Esophagus muscularis mucosa (tissue), 4 donors: Measurements from ENCODE around the gene PLEKHD1.

Source experiments
- EP300 ChIP-seq: sonication (generic); formaldehyde crosslinking; IDR thresholded peaks from one replicate; pipeline ENCODE4 v1.6.1; 2017; ENCODE audit warnings: antibody characterized with exemption
- POLR2A ChIP-seq: fragments of 450-650 bp; IDR thresholded peaks from one replicate; pipeline ENCODE4 v1.6.1; 2017; ENCODE audit warnings: antibody characterized with exemption, moderate library complexity, mild to moderate bottlenecking, low read depth
- POLR2AphosphoS5 ChIP-seq, 2 donors: sonication (generic); formaldehyde crosslinking; IDR thresholded peaks; one replicate each; pipeline ENCODE4 v1.6.1; 2017; ENCODE audit warnings: antibody characterized with exemption in 2 of 2
- TF ChIP-seq, protein P1 (sequence below), 3 experiments: fragments of 200-600 bp in 2 of 3; fragments of 450-650 bp in 1 of 3; sonication (generic) in 2 of 3; IDR thresholded peaks; one replicate each; pipeline ENCODE4 v1.5.1; 2017 to 2019; ENCODE audit warnings: antibody characterized with exemption in 3 of 3, mild to moderate bottlenecking in 2 of 3, moderate library complexity in 1 of 3

DNA sequence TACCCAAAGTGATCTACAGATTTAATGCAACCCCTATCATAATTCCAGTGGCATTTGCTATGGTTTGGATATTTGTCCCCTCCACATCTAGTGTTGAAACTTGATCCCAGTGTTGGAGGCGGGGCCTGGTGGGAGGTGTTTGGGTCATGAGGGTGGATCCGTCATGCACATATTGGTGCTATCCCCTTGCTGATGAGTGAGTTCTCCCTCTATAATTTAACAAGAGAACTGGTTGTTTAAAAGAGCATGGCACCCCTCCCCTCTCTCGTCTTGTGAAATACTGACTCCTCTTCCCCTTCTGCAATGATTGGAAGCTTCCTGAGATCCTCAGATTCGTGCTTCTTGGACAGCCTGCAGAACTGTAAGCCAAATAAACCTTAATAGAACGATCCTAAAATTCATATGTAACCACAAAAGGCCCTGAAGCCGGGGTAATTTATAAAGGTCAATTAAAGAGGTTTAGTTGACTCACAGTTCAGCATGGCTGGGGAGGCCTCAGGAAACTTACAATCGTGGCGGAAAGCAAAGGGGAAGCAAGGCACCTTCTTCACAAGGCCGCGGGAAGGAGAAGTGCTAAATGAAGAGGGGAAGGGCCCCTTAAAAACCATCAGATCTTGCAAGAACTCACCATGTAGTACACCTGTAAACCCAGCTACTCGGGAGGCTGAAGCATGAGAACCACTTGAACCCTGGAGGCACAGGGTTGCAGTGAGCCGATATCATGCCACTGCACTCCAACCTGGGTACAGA is 44.8 kb upstream of the PLEKHD1 start:
- TF ChIP-seq, protein P1, sequence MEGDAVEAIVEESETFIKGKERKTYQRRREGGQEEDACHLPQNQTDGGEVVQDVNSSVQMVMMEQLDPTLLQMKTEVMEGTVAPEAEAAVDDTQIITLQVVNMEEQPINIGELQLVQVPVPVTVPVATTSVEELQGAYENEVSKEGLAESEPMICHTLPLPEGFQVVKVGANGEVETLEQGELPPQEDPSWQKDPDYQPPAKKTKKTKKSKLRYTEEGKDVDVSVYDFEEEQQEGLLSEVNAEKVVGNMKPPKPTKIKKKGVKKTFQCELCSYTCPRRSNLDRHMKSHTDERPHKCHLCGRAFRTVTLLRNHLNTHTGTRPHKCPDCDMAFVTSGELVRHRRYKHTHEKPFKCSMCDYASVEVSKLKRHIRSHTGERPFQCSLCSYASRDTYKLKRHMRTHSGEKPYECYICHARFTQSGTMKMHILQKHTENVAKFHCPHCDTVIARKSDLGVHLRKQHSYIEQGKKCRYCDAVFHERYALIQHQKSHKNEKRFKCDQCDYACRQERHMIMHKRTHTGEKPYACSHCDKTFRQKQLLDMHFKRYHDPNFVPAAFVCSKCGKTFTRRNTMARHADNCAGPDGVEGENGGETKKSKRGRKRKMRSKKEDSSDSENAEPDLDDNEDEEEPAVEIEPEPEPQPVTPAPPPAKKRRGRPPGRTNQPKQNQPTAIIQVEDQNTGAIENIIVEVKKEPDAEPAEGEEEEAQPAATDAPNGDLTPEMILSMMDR (IDR thresholded peaks at IDR 0.05), result no peak
- TF ChIP-seq POLR2AphosphoS5 (IDR thresholded peaks at IDR 0.05) (no peak), POLR2A (no peak), EP300 (no peak)
